Activated CD8-positive, alpha-beta T cell treated with anti-CD3 and anti-CD28 coated beads for 36 hours (primary cell): ENCODE data around the gene ROGDI. TPM values are rescaled to one million over a fixed set of nuclear protein-coding genes. Genes with fewer than 3 reads are reported as not detected.

ENCODE experiments used
- ATAC-seq: fragments of 200-7000 bp; cut with Tn5 transposase; one replicate; pipeline ENCODE4 v1.10.0; 2021; ENCODE audit warnings: mild to moderate bottlenecking, moderate library complexity
- CTCF ChIA-PET: fragments of 350-600 bp; sonication (Branson Sonifier 250); formaldehyde crosslinking; loops from one replicate; lab custom pipeline; 2021; ENCODE audit warnings: antibody characterized with exemption; lab: Charles Lee
- POLR2A ChIA-PET: fragments of 350-600 bp; sonication (Branson Sonifier 250); formaldehyde crosslinking; loops from one replicate; lab custom pipeline; 2021; ENCODE audit warnings: antibody characterized with exemption; lab: Charles Lee
- DNase-seq: peaks from one replicate; pipeline ENCODE4 v3.0.0-alpha.2; 2020
- H3K27ac Mint-ChIP-seq: one replicate; pipeline ENCODE4 v1.8.0; 2021; ENCODE audit warnings: mild to moderate bottlenecking, mixed read lengths
- H3K27me3 Mint-ChIP-seq: one replicate; pipeline ENCODE4 v1.8.0; 2021; ENCODE audit warnings: mixed read lengths
- H3K36me3 Mint-ChIP-seq: one replicate; pipeline ENCODE4 v1.8.0; 2021; ENCODE audit warnings: low read depth, mixed read lengths
- H3K4me1 Mint-ChIP-seq: one replicate; pipeline ENCODE4 v1.8.0; 2021; ENCODE audit warnings: low read depth, mixed read lengths
- H3K4me3 Mint-ChIP-seq: one replicate; pipeline ENCODE4 v1.8.0; 2021; ENCODE audit warnings: mild to moderate bottlenecking, moderate library complexity, mixed read lengths
- H3K9me3 Mint-ChIP-seq: one replicate; pipeline ENCODE4 v1.8.0; 2021; ENCODE audit warnings: mixed read lengths
- intact Hi-C: fragments of 100-400 bp; cut with micrococcal nuclease; formaldehyde crosslinking; loops from one replicate; pipeline ENCODE4 v1.10.0; 2022
- total RNA-seq, 2 experiments: library from RNA; stranded (reverse); gene quantifications; one replicate each; pipeline ENCODE4 v1.2.3, GENCODE V29; 2021
- TF ChIP-seq, protein P1 (sequence below): fragments of 200-600 bp; IDR thresholded peaks from one replicate; pipeline ENCODE4 v1.8.0; 2022; ENCODE audit warnings: antibody characterized with exemption, mild to moderate bottlenecking

Gene ROGDI
- total RNA-seq, 2 experiments from 2014 or later: 3.3 to 3.7 TPM

DNA sequence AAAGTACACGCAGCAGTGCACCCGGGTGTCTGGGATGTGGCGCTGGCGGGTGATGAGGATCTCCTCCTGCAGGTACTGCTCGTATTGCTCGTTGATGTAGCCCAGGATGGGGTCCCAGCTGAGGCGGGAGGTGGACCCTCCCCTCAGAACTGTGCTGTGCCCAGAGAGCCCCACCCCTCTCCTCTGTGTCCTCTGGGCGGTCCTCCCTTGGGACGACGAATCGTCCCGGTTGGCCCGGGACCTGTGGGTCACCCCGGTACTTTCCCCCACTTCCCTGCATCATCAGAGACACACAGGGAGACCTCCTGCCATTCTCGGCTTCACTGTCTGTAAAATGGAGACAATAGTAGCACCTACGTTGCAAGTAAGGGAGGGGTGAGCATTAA is 18.5 kb downstream of the ROGDI start:
- Mint-ChIP-seq H3K9me3 (no peaks in the 10 kb centered on the region), H3K4me1 (no peaks in the 10 kb centered on the region), H3K4me3 (no peak overlapping the region), H3K27me3 (no peaks in the 10 kb centered on the region), H3K36me3 (no peaks in the 10 kb centered on the region), H3K27ac (no peak overlapping the region)
- CTCF ChIA-PET: no interaction called here
- intact Hi-C loops: no loop called here
- TF ChIP-seq, protein P1, sequence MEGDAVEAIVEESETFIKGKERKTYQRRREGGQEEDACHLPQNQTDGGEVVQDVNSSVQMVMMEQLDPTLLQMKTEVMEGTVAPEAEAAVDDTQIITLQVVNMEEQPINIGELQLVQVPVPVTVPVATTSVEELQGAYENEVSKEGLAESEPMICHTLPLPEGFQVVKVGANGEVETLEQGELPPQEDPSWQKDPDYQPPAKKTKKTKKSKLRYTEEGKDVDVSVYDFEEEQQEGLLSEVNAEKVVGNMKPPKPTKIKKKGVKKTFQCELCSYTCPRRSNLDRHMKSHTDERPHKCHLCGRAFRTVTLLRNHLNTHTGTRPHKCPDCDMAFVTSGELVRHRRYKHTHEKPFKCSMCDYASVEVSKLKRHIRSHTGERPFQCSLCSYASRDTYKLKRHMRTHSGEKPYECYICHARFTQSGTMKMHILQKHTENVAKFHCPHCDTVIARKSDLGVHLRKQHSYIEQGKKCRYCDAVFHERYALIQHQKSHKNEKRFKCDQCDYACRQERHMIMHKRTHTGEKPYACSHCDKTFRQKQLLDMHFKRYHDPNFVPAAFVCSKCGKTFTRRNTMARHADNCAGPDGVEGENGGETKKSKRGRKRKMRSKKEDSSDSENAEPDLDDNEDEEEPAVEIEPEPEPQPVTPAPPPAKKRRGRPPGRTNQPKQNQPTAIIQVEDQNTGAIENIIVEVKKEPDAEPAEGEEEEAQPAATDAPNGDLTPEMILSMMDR: no peak
- POLR2A ChIA-PET: no interaction called here
- DNase-seq (no peak), ATAC-seq (no peak)

- POLR2A ChIA-PET: no interaction called here
- no peak overlapping the region for H3K4me3 Mint-ChIP-seq
- no peak for ATAC-seq
- H3K4me1 Mint-ChIP-seq: no peaks in the 10 kb centered on the region
- DNase-seq: no peak
- no peaks in the 10 kb centered on the region for H3K27me3 Mint-ChIP-seq
- CTCF ChIA-PET: no interaction called here
- no peaks in the 10 kb centered on the region for H3K36me3 Mint-ChIP-seq
- no peak overlapping the region for H3K27ac Mint-ChIP-seq
- TF ChIP-seq, protein P1: no peak
- intact Hi-C loops: no loop called here
- H3K9me3 Mint-ChIP-seq: no peaks in the 10 kb centered on the region
Observed at GRCh38 chr16:4783251-4783950, 19.0 kb downstream of the ROGDI start.

GRCh38 chr16:4780235-4780634 is 22.2 kb downstream of the ROGDI start:
- intact Hi-C loops: no loop called here

DNA sequence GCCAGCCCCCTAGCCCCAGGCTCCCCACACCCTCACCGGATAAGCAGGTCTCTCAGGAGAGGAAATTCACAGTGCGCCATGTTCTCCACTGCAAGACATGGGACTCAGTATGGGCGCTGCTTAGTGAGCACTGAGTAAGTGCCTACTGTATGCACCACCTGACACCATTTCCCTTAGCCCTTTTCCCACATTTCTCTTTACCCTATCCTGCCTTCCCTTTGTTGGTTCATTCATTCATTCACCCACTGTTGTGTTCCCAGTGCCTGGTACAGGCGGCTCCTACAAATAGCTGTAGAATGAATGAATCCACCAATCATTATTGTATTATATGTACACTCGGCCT is 24.4 kb downstream of the ROGDI start:
- no peaks in the 10 kb centered on the region for H3K36me3 Mint-ChIP-seq
- CTCF ChIA-PET: no interaction called here
- H3K27me3 Mint-ChIP-seq: no peaks in the 10 kb centered on the region
- DNase-seq (no peak), ATAC-seq (no peak)
- H3K9me3 Mint-ChIP-seq: no peaks in the 10 kb centered on the region
- no peak overlapping the region for H3K4me3 Mint-ChIP-seq
- H3K4me1 Mint-ChIP-seq: no peaks in the 10 kb centered on the region
- POLR2A ChIA-PET: interaction anchor here (1.0 kb wide), 1 partner anchor 21 kb away, joined by 3 read pairs; no protein-coding TSS in a partner anchor
- intact Hi-C loops: no loop called here
- TF ChIP-seq, protein P1: no peak
- no peak overlapping the region for H3K27ac Mint-ChIP-seq

More at GRCh38 chr16:4780235-4780634, 22.2 kb downstream of the ROGDI start:
- no peaks in the 10 kb centered on the region for H3K4me1 Mint-ChIP-seq
- no peak for DNase-seq
- no peaks in the 10 kb centered on the region for H3K27me3 Mint-ChIP-seq
- TF ChIP-seq, protein P1: no peak
- ATAC-seq: no peak
- no peaks in the 10 kb centered on the region for H3K9me3 Mint-ChIP-seq
- H3K27ac Mint-ChIP-seq: no peak overlapping the region
- CTCF ChIA-PET: no interaction called here
- POLR2A ChIA-PET: no interaction called here
- H3K36me3 Mint-ChIP-seq: no peaks in the 10 kb centered on the region
- H3K4me3 Mint-ChIP-seq: no peak overlapping the region

DNA sequence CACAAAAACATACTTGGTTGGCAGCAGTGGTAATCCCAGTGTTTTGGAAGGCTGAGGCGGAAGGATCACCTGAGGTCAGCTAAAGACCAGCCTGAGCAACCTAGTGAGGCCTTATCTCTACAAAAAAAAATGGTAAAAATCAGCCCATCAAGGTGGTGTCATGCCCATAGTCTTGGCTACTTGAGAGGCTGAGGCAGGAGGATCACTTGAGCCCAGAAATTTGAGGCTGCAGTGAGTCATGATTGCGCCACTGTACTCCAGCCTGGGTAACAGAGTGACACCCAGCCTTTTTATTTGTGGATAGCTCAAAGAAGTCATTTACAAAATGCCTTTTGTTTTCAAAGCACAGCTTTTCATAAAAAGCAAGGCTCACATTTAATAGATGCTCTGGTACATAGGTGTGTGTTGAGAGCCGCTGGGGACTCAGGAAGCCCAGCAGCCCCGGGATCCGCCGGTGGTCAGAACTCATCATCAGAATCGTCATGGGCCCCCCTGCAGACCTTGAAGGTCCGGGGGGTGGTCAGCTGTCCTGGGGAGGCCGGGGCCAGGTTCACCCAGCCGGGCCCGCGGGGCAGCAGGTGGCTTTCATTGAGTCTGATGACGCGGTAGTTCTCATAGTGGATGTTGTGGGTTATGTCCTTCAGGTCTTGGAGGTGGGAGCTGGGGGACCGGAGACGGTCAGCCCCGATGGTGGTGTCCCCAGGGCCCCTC is 24.9 kb downstream of the ROGDI start:
- Mint-ChIP-seq H3K27me3 (no peaks in the 10 kb centered on the region), H3K36me3 (no peaks in the 10 kb centered on the region), H3K9me3 (no peaks in the 10 kb centered on the region), H3K27ac (no peak overlapping the region), H3K4me1 (no peaks in the 10 kb centered on the region), H3K4me3 (no peak overlapping the region)
- ChIA-PET CTCF (no interaction called here), POLR2A (interaction anchor here (1.0 kb wide), 1 partner anchor 22 kb away, joined by 3 read pairs; no protein-coding TSS in a partner anchor)
- ATAC-seq (no peak), DNase-seq (no peak)
- intact Hi-C loops: no loop called here
- TF ChIP-seq, protein P1: no peak
